ENCODE data around the gene CRTAC1. TPM values are rescaled to one million over a fixed set of nuclear protein-coding genes. Genes with fewer than 3 reads are reported as not detected.

CRTAC1 gene
- total and polyA plus RNA-seq, 2 experiments from 2014 or later = 0.30 to 8.0 TPM

DNA sequence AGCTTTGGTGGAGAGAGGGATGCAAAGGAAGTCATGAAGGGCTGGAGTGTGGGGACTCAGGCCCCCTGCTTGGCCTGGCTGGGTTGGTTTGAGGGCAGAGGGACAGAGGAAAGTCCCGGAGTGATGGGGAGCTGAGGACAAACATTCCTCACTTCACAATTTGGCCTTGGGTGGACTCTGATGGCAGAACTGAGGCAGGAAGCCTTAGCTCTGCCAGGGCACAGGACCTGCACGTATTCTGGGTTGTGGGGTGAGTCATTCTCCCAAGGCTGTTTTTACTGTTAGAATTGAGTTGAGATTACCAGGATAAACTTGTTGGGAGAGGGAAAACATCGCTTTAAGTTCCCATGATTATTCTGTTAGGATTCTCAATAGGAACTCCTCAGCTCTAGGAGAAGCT is 178.1 kb downstream of the CRTAC1 start:
- Histone ChIP-seq H3K27me3 (peaks cover 58% of the 10 kb centered on the region), H3K4me3 (no peak overlapping the region), H3K4me1 (ENCODE audit: low read depth) (no peaks in the 10 kb centered on the region), H3K9me3 (ENCODE audit: low read depth) (no peaks in the 10 kb centered on the region), H3K36me3 (no peaks in the 10 kb centered on the region), H3K27ac (no peak overlapping the region)
- no peak for DNase-seq (ENCODE audit: low read depth in 1 of 2, low spot score in 1 of 2)
- TF ChIP-seq, protein P1, sequence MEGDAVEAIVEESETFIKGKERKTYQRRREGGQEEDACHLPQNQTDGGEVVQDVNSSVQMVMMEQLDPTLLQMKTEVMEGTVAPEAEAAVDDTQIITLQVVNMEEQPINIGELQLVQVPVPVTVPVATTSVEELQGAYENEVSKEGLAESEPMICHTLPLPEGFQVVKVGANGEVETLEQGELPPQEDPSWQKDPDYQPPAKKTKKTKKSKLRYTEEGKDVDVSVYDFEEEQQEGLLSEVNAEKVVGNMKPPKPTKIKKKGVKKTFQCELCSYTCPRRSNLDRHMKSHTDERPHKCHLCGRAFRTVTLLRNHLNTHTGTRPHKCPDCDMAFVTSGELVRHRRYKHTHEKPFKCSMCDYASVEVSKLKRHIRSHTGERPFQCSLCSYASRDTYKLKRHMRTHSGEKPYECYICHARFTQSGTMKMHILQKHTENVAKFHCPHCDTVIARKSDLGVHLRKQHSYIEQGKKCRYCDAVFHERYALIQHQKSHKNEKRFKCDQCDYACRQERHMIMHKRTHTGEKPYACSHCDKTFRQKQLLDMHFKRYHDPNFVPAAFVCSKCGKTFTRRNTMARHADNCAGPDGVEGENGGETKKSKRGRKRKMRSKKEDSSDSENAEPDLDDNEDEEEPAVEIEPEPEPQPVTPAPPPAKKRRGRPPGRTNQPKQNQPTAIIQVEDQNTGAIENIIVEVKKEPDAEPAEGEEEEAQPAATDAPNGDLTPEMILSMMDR (IDR thresholded peaks at IDR 0.05; ENCODE audit: low read depth, low read length) = no peak

DNA sequence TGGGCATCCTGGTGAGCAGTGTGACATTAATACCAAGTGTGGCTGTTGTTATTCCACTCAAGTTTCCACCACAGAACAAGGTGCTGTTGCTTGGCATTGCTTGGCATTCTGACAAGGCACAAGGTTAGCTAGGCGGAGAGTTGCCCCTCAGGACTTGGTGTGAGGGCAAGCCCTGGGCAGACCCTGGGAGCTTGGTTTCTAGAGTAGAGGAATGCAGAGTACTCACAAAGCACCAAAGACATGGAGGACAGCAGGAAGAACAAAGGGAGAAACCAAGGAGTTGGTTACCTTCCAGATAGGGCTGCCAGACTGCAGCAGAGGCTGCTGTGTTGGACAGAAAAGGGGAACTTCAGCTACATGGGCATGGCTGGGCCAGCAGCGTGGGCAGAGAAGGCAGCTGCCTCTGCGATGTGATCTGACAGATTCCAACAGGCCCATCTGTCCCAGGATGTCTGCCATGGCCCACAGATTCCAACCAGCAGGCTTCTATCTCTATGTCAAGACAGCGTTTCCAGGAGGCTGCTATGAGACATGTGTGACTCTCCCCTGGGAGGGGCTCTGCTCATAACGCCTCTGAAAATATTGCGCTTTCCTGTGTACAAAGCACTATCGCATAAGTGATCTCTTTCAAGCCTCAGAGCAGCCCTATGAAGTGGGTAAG is 178.9 kb downstream of the CRTAC1 start:
- no peak for DNase-seq (ENCODE audit: low read depth in 1 of 2, low spot score in 1 of 2)
- peaks cover 66% of the 10 kb centered on the region for H3K27me3 ChIP-seq
- no peak overlapping the region for H3K4me3 ChIP-seq
- no peaks in the 10 kb centered on the region for H3K9me3 ChIP-seq (ENCODE audit: low read depth)
- no peaks in the 10 kb centered on the region for H3K36me3 ChIP-seq
- TF ChIP-seq, protein P1 (IDR thresholded peaks at IDR 0.05; ENCODE audit: low read depth, low read length) = no peak
- no peaks in the 10 kb centered on the region for H3K4me1 ChIP-seq (ENCODE audit: low read depth)
- no peak overlapping the region for H3K27ac ChIP-seq

DNA sequence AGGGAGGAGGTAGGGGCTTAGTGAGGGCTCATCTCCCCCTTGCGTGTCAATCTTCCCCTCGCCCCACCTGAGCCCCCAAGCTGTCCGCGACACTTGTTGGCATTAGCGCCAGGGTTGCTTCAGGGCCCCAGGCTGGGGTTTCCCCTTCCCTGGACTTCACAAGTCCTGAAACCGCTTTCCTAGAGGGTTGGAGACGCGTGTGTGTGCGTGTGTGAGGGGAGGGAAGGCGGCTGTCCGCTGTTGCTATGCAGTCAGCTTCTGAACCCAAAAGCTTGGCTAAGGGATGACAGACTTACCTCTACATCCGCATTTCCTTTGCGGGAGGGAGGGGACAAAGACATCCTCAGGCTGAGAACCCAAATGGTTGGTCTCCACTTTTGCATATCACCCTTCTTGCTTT is 180.0 kb downstream of the CRTAC1 start:
- Histone ChIP-seq H3K27me3 (peaks cover 76% of the 10 kb centered on the region), H3K36me3 (no peaks in the 10 kb centered on the region), H3K9me3 (ENCODE audit: low read depth) (no peaks in the 10 kb centered on the region), H3K4me1 (ENCODE audit: low read depth) (no peaks in the 10 kb centered on the region), H3K4me3 (no peak overlapping the region), H3K27ac (no peak overlapping the region)
- TF ChIP-seq, protein P1 (IDR thresholded peaks at IDR 0.05; ENCODE audit: low read depth, low read length) = no peak
- DNase-seq (ENCODE audit: low read depth in 1 of 2, low spot score in 1 of 2) = peak; percentile 14 to 30

DNA sequence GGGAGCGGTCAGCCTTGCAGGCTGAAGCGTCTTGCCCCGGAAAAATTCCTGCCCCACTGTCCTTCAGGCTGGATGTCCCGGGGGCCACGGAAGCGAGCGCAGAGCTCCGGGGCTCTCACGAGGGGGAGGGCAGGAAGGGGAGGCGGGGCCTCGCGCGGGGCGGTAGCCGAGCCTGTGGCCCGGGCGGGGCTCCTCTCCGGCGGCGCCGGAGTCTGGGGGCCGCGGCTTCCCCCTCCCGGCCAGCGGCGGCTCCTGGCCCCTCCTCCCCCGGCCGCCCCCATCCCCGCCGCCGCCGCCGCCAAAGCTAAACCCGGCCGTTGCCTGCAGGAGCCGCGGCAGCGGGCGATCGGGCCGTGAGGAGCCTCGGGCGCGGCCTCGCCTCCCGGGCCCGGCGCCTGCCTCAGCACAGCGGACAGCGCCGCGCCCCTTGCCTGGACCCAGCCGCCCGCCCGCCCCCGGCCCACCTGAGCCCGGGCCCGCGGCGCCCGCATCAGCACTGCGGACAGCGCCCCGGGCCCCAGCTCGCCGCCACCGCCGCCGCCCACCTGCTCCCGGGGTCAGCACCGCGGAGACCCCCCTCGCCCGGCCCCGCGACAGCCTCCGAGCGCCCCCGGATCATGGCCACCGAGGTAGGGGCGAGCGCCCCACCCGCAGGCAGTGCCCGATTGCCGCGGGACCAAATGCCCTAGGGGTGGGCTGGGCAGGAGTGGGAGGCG is 180.6 kb downstream of the CRTAC1 start, which contains the start of gene GOLGA7B:
TSS of gene GOLGA7B (plus strand) at position 157 of the 716 bp plus-strand sequence. CDS start at position 618, 461 bp downstream.
- TF ChIP-seq, protein P1 (IDR thresholded peaks at IDR 0.05; ENCODE audit: low read depth, low read length) = no peak
- Histone ChIP-seq H3K4me1 (ENCODE audit: low read depth) (no peaks in the 10 kb centered on the region), H3K4me3 (peak within 1 kb of the TSS; percentile 50), H3K36me3 (no peaks in the 10 kb centered on the region), H3K27me3 (peaks cover 80% of the 10 kb centered on the region), H3K27ac (no peak within 1 kb of the TSS), H3K9me3 (ENCODE audit: low read depth) (no peaks in the 10 kb centered on the region)
- peak; percentile 55 to 93 for DNase-seq (ENCODE audit: low read depth in 1 of 2, low spot score in 1 of 2)

DNA sequence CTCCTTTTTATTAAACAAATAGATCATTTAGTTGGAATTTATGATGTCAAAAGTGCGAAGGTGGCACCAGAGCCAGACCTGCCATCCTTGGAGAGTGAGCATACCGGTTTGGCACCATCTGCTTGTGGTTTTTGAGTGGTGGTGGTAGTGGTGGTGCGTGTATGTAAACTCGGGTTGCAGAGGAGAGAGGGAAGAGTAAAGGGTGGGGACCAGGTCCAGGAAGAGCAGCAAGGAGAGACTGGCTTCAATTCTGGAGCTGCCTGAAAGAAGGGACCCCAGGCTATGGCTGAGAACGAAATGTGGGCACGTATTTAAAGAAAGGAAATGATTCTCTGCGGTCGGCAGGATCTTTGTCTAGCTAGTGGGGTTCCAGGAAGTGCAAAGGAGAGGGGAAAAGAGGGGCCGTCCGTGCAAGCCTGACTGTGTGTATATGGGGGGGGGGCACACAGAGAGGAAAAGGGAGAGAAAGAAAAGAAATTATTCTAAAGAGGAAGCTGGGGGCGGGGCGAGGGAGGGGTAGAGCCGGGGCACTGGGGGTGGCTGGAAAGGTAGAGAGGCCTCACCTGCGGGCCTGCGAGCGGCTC is 181.2 kb downstream of the CRTAC1 start:
- no peak overlapping the region for H3K27ac ChIP-seq
- no peaks in the 10 kb centered on the region for H3K9me3 ChIP-seq (ENCODE audit: low read depth)
- H3K36me3 ChIP-seq = no peaks in the 10 kb centered on the region
- TF ChIP-seq, protein P1 (IDR thresholded peaks at IDR 0.05; ENCODE audit: low read depth, low read length) = no peak
- H3K4me3 ChIP-seq = peak overlapping the region; percentile 50
- no peaks in the 10 kb centered on the region for H3K4me1 ChIP-seq (ENCODE audit: low read depth)
- no peak for DNase-seq (ENCODE audit: low read depth in 1 of 2, low spot score in 1 of 2)
- peaks cover 80% of the 10 kb centered on the region for H3K27me3 ChIP-seq
